ENCODE measurements around the gene SLC36A3. TPM values are rescaled to one million over a fixed set of nuclear protein-coding genes. Genes with fewer than 3 reads are reported as not detected.
"Not testable (repeated sequence)": the region's sequence is repeated elsewhere in the genome, so short reads cannot be mapped to it uniquely, and the experiment has no call there.

Gene SLC36A3
- polyA plus RNA-seq, 1 donor: not detected

DNA sequence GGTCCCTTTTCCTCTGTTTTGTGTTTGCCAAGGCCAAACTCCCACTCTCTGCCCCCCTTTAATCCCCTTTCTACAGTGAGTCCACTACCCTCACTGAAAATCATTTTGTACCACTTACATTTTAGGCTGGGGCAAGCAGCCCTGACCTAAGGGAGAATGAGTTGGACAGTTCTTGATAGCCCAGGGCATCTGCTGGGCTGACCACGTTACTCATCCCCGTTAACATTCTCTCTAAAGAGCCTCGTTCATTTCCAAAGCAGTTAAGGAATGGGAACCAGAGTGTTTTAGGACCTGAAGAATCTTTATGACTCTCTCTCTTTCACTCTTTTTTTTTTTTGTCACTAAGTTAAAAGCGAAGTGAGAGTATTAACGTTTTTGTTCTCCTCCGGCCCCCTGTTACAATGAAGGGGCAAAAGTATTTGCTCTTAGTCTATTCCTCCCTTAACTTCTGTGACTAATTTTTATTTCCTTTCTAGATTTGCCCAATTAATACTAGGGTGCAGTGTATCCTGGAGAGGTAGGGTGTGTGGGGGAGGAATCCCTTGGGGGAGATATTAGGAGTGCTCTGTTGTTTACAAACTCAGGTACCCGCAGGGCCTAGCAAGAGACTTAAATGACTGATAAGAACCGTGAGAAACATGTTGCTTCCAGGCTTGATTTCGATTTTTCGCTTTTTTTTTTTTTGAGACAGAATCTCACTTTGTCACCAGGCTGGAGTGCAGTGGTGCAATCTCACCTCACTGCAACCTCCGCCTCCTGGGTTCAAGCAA is 35.9 kb downstream of the SLC36A3 start:
- no peaks in the 10 kb centered on the region for H3K9me3 ChIP-seq (ENCODE audit: control insufficient read depth, low read depth, low read length)
- DNase-seq: no peak
- H3K27ac ChIP-seq (ENCODE audit: low read length): no peak overlapping the region
- no peak overlapping the region for H3K4me3 ChIP-seq (ENCODE audit: low read length)
- no peaks in the 10 kb centered on the region for H3K27me3 ChIP-seq (ENCODE audit: control insufficient read depth, insufficient read depth, low read length)
- 92% methylated on average over 5 of the region's 11 CpGs for WGBS (ENCODE audit: insufficient coverage, low lambda C conversion rate)
- no peaks in the 10 kb centered on the region for H3K4me1 ChIP-seq (ENCODE audit: control insufficient read depth, insufficient read depth, low read length)
- peaks cover 27% of the 10 kb centered on the region for H3K36me3 ChIP-seq (ENCODE audit: control insufficient read depth, insufficient read depth, low read length)

DNA sequence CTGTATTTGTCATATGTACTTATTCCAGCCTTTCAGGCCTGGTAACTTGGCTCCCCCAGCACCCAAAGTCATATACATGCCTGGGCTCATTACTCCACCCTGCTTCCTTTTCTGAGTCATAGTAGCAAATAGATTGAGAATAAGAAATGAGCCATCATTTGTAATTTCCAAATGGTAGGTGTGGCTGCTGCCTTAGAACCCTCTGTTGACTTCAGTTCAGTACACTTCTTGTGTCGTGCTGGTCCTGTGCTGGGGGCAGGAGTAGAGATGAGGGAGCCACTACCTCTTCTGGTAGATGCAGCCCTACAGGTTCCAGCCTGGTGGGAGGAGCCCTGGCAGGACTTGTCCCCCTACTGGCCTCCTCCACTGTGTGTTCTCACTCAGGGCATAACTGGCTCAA is 39.5 kb downstream of the SLC36A3 start:
- Histone ChIP-seq H3K27ac (ENCODE audit: low read length) (no peak overlapping the region), H3K9me3 (ENCODE audit: control insufficient read depth, low read depth, low read length) (no peaks in the 10 kb centered on the region), H3K4me1 (ENCODE audit: control insufficient read depth, insufficient read depth, low read length) (no peaks in the 10 kb centered on the region), H3K36me3 (ENCODE audit: control insufficient read depth, insufficient read depth, low read length) (peaks cover 34% of the 10 kb centered on the region), H3K27me3 (ENCODE audit: control insufficient read depth, insufficient read depth, low read length) (no peaks in the 10 kb centered on the region), H3K4me3 (ENCODE audit: low read length) (no peak overlapping the region)
- DNase-seq: no peak
- no CpG with 5 or more reads among the region's 1 CpG for WGBS (ENCODE audit: insufficient coverage, low lambda C conversion rate)

DNA sequence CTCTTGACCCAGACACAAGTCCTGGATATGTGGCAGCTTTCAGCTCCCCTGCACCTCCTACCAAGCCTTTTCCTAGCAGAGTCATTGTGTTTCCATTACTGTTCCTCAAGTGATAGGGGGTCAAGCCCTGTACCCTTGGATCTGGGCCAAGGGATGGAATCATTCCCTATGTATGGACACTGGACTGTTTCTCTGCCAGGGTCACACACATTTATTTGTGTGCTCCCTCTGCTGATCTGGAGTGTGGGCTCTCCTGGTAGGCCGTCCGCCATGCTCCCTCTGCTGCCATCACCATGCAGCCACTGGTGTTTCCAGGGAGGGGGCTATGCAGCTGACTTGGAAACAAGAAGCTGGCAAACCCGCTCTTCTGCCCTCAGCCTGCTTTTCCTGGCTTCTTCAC is 41.0 kb downstream of the SLC36A3 start:
- WGBS (ENCODE audit: insufficient coverage, low lambda C conversion rate): no CpG with 5 or more reads among the region's 3 CpGs
- no peak for DNase-seq

DNA sequence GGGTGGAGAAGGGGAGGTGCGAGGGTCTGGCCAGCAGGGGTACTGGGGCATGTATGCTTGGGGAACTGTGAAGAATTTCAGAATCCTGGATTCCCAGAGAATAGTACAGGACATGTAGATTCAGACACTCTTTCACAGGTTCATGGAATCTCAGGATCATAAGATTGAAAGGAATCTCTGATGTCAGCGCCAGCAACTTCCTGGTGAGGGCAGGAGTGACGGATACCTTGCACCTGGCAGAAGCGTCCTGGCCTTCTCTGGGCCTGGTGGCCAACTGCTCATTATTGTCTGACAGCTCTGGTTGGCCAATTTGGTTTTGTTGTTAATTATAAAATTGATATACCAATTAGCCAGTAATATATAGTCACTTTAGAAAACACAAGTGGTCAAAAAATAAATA is 43.6 kb downstream of the SLC36A3 start:
- no peaks in the 10 kb centered on the region for H3K27me3 ChIP-seq (ENCODE audit: control insufficient read depth, insufficient read depth, low read length)
- H3K27ac ChIP-seq (ENCODE audit: low read length): no peak overlapping the region
- no peak for DNase-seq
- H3K4me1 ChIP-seq (ENCODE audit: control insufficient read depth, insufficient read depth, low read length): no peaks in the 10 kb centered on the region
- H3K36me3 ChIP-seq (ENCODE audit: control insufficient read depth, insufficient read depth, low read length): peaks cover 9% of the 10 kb centered on the region
- no CpG with 5 or more reads among the region's 4 CpGs for WGBS (ENCODE audit: insufficient coverage, low lambda C conversion rate)
- no peak overlapping the region for H3K4me3 ChIP-seq (ENCODE audit: low read length)
- no peaks in the 10 kb centered on the region for H3K9me3 ChIP-seq (ENCODE audit: control insufficient read depth, low read depth, low read length)

More for the DNA sequence above, 41.0 kb downstream of the SLC36A3 start:
- Histone ChIP-seq H3K9me3 (ENCODE audit: control insufficient read depth, low read depth, low read length) (no peaks in the 10 kb centered on the region), H3K27me3 (ENCODE audit: control insufficient read depth, insufficient read depth, low read length) (no peaks in the 10 kb centered on the region), H3K4me3 (ENCODE audit: low read length) (no peak overlapping the region), H3K4me1 (ENCODE audit: control insufficient read depth, insufficient read depth, low read length) (no peaks in the 10 kb centered on the region), H3K27ac (ENCODE audit: low read length) (no peak overlapping the region), H3K36me3 (ENCODE audit: control insufficient read depth, insufficient read depth, low read length) (peaks cover 25% of the 10 kb centered on the region)

DNA sequence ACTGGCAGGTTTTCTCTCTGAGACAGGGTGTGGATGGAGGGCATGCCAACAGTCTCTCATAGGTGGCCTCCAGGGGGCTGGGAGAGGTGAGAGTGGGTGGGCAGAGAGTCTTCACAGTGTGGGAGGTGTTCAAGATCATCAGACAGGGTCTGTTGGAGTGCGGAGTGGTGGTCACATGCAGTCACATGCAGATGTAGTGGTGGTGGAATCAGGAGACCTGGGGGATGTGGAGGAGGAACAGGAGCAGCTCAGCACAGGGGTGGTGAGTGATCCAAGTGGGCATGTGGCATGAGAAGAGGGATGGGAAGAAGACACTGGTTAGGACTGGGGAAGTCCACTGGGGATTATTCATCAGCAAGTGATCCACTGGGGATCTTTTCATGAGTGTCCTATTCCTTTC is 44.8 kb downstream of the SLC36A3 start:
- no CpG with 5 or more reads among the region's 1 CpG for WGBS (ENCODE audit: insufficient coverage, low lambda C conversion rate)
- no peak overlapping the region for H3K4me3 ChIP-seq (ENCODE audit: low read length)
- no peaks in the 10 kb centered on the region for H3K9me3 ChIP-seq (ENCODE audit: control insufficient read depth, low read depth, low read length)
- no peak overlapping the region for H3K27ac ChIP-seq (ENCODE audit: low read length)
- peaks cover 4% of the 10 kb centered on the region for H3K4me1 ChIP-seq (ENCODE audit: control insufficient read depth, insufficient read depth, low read length)
- H3K27me3 ChIP-seq (ENCODE audit: control insufficient read depth, insufficient read depth, low read length): no peaks in the 10 kb centered on the region
- peaks cover 7% of the 10 kb centered on the region for H3K36me3 ChIP-seq (ENCODE audit: control insufficient read depth, insufficient read depth, low read length)
- no peak for DNase-seq

DNA sequence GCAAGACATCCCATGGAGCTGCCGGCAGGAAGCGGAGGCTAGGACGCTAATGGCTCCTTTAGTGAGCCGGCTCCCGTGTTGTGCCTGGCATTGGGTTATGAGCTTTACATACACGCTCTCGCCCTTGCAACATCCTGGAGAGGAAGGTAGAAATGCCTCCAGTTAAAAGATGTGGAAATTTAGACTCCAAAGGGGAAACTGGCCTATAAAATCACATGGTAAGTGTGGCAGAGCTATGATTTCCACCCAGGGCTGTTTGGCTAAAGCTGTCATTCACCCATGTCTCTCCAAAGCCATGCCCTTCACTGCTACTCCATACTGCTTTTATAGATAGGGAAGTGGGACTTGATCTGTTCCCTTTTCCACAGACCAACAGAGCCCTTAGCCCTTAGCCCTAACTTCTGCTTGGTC is 45.4 kb downstream of the SLC36A3 start:
- no peaks in the 10 kb centered on the region for H3K27me3 ChIP-seq (ENCODE audit: control insufficient read depth, insufficient read depth, low read length)
- no peaks in the 10 kb centered on the region for H3K9me3 ChIP-seq (ENCODE audit: control insufficient read depth, low read depth, low read length)
- WGBS (ENCODE audit: insufficient coverage, low lambda C conversion rate): no CpG with 5 or more reads among the region's 7 CpGs
- H3K36me3 ChIP-seq (ENCODE audit: control insufficient read depth, insufficient read depth, low read length): peaks cover 7% of the 10 kb centered on the region
- no peak overlapping the region for H3K4me3 ChIP-seq (ENCODE audit: low read length)
- H3K27ac ChIP-seq (ENCODE audit: low read length): no peak overlapping the region
- DNase-seq: no peak
- H3K4me1 ChIP-seq (ENCODE audit: control insufficient read depth, insufficient read depth, low read length): peaks cover 4% of the 10 kb centered on the region

DNA sequence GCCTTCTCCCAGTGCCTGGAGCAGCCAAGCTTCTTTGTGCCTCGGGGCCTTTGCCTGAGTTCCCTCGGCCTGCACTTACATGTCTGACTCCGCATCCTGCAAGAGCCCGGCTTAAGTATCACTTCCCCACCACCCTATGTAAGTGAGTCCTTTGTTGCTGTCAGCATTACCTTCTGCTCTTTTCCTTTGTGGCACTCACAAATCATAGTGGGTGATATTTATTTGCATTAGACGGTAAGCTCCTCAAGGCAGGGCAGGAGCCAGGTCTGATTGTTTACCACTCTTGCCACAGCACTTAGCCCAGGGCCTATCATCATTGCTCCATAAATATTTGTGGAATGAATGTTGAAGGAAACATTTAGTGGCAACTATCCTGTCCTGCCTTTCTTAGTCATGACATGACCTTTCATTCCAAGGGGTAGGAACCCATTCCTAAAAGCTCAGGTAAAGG is 45.8 kb downstream of the SLC36A3 start:
- peaks cover 4% of the 10 kb centered on the region for H3K4me1 ChIP-seq (ENCODE audit: control insufficient read depth, insufficient read depth, low read length)
- no peak for DNase-seq
- H3K27ac ChIP-seq (ENCODE audit: low read length): no peak overlapping the region
- no peaks in the 10 kb centered on the region for H3K9me3 ChIP-seq (ENCODE audit: control insufficient read depth, low read depth, low read length)
- no peaks in the 10 kb centered on the region for H3K27me3 ChIP-seq (ENCODE audit: control insufficient read depth, insufficient read depth, low read length)
- no CpG with 5 or more reads among the region's 5 CpGs for WGBS (ENCODE audit: insufficient coverage, low lambda C conversion rate)
- no peak overlapping the region for H3K4me3 ChIP-seq (ENCODE audit: low read length)
- peaks cover 7% of the 10 kb centered on the region for H3K36me3 ChIP-seq (ENCODE audit: control insufficient read depth, insufficient read depth, low read length)

DNA sequence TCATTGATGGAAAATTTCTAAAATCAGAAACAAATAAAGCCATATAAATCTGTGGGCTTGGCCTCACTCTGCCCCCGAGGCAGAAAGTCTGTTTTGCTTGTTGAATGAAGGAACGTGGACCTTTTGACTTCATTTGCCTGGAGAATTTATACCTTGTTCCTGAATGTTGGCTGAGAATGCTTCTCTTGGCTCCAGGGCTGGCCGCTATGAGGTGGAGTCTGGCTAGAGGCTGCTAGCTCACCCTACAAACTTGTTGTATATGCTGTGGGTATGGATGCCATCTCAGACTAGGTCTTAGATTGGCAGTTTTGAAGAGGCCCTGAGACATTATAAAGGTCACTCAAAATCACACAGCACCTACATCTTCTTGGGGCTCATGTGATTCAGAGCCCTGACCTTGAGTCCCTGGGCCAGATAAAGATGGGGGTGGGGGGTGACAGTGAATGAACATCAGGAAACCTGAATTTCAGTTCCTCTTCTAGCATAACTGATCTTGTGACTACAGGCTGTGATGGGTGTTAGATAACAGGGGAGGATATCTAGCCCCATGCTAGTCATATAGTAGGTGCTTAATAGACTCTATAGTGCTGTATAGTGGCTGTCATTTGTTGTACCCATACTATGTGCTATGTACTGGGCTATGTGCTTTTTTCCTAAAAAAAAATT is 47.8 kb downstream of the SLC36A3 start:
- no peaks in the 10 kb centered on the region for H3K9me3 ChIP-seq (ENCODE audit: control insufficient read depth, low read depth, low read length)
- peaks cover 3% of the 10 kb centered on the region for H3K36me3 ChIP-seq (ENCODE audit: control insufficient read depth, insufficient read depth, low read length)
- no peaks in the 10 kb centered on the region for H3K27me3 ChIP-seq (ENCODE audit: control insufficient read depth, insufficient read depth, low read length)
- no peak for DNase-seq
- 100% methylated on average over 1 of the region's 3 CpGs for WGBS (ENCODE audit: insufficient coverage, low lambda C conversion rate)
- no peak overlapping the region for H3K27ac ChIP-seq (ENCODE audit: low read length)
- no peak overlapping the region for H3K4me3 ChIP-seq (ENCODE audit: low read length)
- peaks cover 15% of the 10 kb centered on the region for H3K4me1 ChIP-seq (ENCODE audit: control insufficient read depth, insufficient read depth, low read length)

DNA sequence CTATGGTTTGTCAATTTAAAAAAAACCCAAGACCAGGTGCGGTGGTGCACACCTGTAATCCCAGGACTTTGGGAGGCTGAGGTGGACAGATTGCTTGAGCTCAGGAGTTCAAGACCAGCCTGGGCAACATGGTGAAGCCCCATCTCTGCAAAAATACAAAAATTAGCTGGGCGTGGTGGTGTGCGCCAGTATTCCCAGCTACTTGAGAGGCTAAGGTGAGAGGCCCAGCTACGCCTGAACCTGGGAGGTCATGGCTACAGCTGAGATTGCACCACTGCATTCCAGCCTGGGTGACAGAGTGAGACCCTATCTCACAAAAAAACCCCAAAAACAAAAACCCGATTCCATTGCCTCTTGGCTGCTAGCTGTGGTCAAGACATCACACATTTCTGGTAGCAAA is 48.6 kb downstream of the SLC36A3 start:
- H3K27me3 ChIP-seq (ENCODE audit: control insufficient read depth, insufficient read depth, low read length); H3K36me3 ChIP-seq (ENCODE audit: control insufficient read depth, insufficient read depth, low read length); DNase-seq; H3K4me3 ChIP-seq (ENCODE audit: low read length); H3K9me3 ChIP-seq (ENCODE audit: control insufficient read depth, low read depth, low read length): not testable (repeated sequence)
- Histone ChIP-seq H3K4me1 (ENCODE audit: control insufficient read depth, insufficient read depth, low read length) (peaks cover 15% of the 10 kb centered on the region), H3K27ac (ENCODE audit: low read length) (peak overlapping the region; percentile 5)
- WGBS (ENCODE audit: insufficient coverage, low lambda C conversion rate): no CpG with 5 or more reads among the region's 5 CpGs

DNA sequence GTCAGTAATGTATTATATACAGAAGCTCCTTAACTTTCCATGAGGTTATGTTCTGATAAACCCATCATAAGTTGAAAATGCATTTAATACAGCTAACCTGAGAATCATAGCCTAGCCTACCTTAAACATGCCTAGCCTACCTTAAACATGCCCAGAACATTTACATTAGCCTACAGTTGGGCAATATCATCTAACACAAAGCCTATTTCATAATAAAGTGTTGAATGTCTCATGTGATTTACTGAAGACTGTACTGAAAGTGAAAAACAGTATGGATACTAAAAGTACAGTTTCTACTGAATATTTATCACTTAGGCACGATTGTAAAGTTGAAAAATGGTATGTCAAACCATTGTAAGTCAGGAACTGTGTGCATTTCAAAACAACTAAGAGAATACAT is 49.0 kb downstream of the SLC36A3 start:
- Histone ChIP-seq H3K27ac (ENCODE audit: low read length) (peak overlapping the region; percentile 5), H3K4me1 (ENCODE audit: control insufficient read depth, insufficient read depth, low read length) (peaks cover 15% of the 10 kb centered on the region), H3K9me3 (ENCODE audit: control insufficient read depth, low read depth, low read length) (no peaks in the 10 kb centered on the region), H3K27me3 (ENCODE audit: control insufficient read depth, insufficient read depth, low read length) (no peaks in the 10 kb centered on the region), H3K36me3 (ENCODE audit: control insufficient read depth, insufficient read depth, low read length) (no peaks in the 10 kb centered on the region), H3K4me3 (ENCODE audit: low read length) (no peak overlapping the region)
- no peak for DNase-seq
- 71% methylated on average over 1 of the region's 1 CpG for WGBS (ENCODE audit: insufficient coverage, low lambda C conversion rate)
